IPS-20b (cell line): Measurements from ENCODE around the gene SPAAR.
"Not testable (repeated sequence)": the region's sequence is repeated elsewhere in the genome, so short reads cannot be mapped to it uniquely, and the experiment has no call there.

Source experiments
- H3K27ac ChIP-seq: one replicate; pipeline ENCODE4 v1.5.1; 2013; ENCODE audit warnings: low read length
- H3K27me3 ChIP-seq: 2 replicates; pipeline ENCODE4 v1.6.1; 2013; ENCODE audit warnings: mild to moderate bottlenecking, low read length, inconsistent platforms; ENCODE audit not compliant: insufficient read depth
- H3K36me3 ChIP-seq: 2 replicates; pipeline ENCODE4 v1.6.1; 2013; ENCODE audit warnings: low read depth, mild to moderate bottlenecking, inconsistent platforms, low read length, moderate library complexity; ENCODE audit not compliant: insufficient read depth
- H3K4me1 ChIP-seq: 2 replicates; pipeline ENCODE4 v1.6.1; 2013; ENCODE audit warnings: mild to moderate bottlenecking, control low read depth, inconsistent platforms, low read length, moderate library complexity; ENCODE audit not compliant: insufficient read depth
- H3K4me3 ChIP-seq: 2 replicates; pipeline ENCODE4 v1.5.1; 2013; ENCODE audit warnings: mild to moderate bottlenecking, low read length, inconsistent platforms
- H3K9ac ChIP-seq: 2 replicates; pipeline ENCODE4 v1.6.1; 2013; ENCODE audit warnings: low read depth, mild to moderate bottlenecking, inconsistent platforms, low read length, moderate library complexity
- H3K9me3 ChIP-seq: 2 replicates; pipeline ENCODE4 v1.6.1; 2013; ENCODE audit warnings: mild to moderate bottlenecking, low read depth, low read length, inconsistent platforms; ENCODE audit not compliant: insufficient read depth

The SPAAR gene

DNA sequence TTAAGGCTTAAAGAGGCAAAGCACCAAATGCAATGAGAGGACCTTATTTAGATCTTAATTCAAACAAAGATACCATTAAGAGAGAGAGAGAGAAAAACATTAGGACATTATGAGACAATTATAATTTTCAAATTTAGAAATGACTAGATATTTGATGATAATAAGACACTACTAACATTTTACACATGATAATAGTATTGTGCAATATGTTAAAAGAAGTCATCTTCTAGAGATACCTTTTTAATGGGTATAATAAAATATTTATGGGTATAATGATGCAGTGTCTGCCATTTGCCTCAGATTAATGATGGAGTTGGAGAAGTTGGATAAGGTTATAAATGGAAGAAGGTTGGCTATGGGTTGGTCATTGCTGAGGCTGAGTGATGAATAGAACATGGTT lies 21.2 kb downstream of the SPAAR start:
- Histone ChIP-seq H3K27me3 (peaks cover 7% of the 10 kb centered on the region; the same call in 1 of the 2 replicates), H3K27ac (no peak overlapping the region), H3K9ac (no peak overlapping the region), H3K9me3 (no peaks in the 10 kb centered on the region), H3K4me3 (no peak overlapping the region), H3K36me3 (no peaks in the 10 kb centered on the region), H3K4me1 (no peaks in the 10 kb centered on the region)

DNA sequence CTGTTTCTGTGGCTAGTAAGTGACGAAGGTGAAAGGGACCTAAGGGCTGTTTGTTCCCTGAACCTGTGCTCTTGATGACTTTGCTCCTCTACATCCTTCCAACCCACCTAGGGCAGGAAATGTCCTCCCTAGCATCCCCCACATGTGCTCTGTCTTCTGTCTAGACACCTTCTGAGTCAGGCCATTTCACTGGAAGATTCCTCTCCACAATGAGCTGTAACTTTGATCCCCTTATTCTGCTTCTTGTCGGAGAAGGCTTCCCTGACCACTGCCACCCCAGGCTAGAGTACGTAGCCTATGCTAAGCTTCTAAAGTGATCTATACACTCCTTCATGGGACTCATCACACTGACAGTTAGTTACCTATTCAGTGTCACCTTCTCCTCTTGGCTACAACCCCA lies 21.7 kb downstream of the SPAAR start:
- Histone ChIP-seq H3K4me1 (no peaks in the 10 kb centered on the region), H3K27ac (no peak overlapping the region), H3K27me3 (peaks cover 7% of the 10 kb centered on the region; the same call in 1 of the 2 replicates)

DNA sequence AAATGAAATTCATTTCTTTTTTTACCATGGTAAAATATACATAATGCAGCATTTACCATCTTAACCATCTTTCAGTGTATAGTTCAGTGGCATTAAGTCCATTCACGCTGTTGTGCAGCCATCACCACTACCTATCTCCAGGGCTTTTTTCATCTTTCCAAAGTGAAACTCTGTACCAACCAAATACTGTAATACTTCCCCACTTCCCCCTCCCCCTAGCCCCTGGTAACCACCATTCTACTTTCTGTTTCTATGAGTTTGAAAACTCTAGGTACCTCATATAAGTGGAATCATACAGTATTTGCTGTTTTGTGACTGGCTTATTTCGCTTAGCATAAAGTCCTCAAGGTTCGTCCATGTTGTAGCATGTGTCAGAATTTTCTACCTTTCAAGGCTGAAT lies 23.4 kb downstream of the SPAAR start:
- Histone ChIP-seq H3K4me3 (no peak overlapping the region), H3K36me3 (no peaks in the 10 kb centered on the region), H3K9ac (no peak overlapping the region), H3K27me3 (peaks cover 7% of the 10 kb centered on the region; the same call in 1 of the 2 replicates), H3K9me3 (no peaks in the 10 kb centered on the region), H3K27ac (no peak overlapping the region), H3K4me1 (no peaks in the 10 kb centered on the region)

More for the DNA sequence above, 21.7 kb downstream of the SPAAR start:
- H3K9ac ChIP-seq, result no peak overlapping the region
- no peaks in the 10 kb centered on the region for H3K9me3 ChIP-seq
- no peak overlapping the region for H3K4me3 ChIP-seq
- H3K36me3 ChIP-seq, result no peaks in the 10 kb centered on the region

DNA sequence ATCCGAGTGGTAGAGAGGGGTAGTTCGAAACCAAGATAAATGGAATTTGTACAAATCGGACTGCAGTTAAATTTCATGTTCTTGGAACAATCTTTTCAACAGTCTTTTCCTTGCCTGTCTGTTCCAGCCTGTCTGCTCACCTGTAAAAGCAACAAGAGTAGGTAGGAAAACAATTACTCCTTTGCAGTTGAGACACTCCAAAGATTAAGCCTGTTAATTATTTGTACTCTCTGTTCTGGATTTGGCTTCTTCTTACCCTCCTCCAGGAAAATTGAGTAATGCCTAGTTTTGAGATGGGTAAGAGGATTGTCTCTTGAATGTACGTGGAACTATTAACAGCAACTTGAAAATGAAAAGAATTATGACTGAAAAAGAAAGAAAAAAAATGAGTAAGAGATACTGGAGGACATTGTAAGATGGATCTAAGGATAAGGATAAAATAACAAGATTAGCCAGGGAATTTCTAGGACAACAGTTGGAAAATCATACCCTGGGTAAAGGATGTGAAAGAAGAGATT lies 24.3 kb downstream of the SPAAR start:
- H3K36me3 ChIP-seq, result no peaks in the 10 kb centered on the region
- H3K27ac ChIP-seq, result no peak overlapping the region
- no peak overlapping the region for H3K4me3 ChIP-seq
- H3K27me3 ChIP-seq, result peaks cover 7% of the 10 kb centered on the region; the same call in 1 of the 2 replicates
- no peak overlapping the region for H3K9ac ChIP-seq
- H3K9me3 ChIP-seq, result no peaks in the 10 kb centered on the region
- no peaks in the 10 kb centered on the region for H3K4me1 ChIP-seq

DNA sequence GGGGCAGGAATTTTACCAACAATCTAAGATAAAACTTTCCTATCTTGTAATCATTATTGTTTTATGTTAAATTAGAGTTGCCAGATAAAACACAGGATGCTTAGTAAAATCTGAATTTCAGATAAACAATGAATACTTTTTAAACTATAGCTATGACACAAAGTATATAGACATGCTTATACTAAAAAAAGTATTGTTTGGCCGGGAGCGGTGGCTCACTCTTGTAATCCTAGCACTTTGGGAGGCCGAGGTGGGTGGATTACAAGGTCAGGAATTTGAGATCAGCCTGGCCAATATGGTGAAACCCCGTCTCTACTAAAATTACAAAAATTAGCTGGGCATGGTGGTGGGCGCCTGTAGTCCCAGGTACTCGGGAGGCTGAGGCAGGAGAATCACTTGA lies 24.8 kb downstream of the SPAAR start:
- not testable (repeated sequence) for H3K9ac ChIP-seq, H3K4me1 ChIP-seq, H3K27me3 ChIP-seq, H3K36me3 ChIP-seq, H3K4me3 ChIP-seq, H3K27ac ChIP-seq, H3K9me3 ChIP-seq

DNA sequence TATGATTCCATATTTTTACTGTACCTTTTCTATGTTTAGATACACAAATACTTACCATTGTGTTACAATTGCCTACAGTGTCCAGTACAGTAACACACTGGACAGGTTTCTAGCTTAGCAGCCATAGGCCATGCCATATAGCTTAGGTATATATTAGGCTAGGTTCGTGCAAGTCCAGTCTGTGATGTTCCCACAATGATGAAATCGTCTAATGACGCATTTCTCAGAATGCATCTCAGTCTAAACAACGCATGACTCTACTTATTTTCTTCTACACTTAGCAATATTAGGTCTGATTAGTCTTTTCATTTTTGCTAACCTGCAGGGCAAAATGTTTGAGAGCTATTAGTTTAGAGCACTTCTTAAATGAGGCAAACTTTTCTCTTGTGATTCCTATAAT lies 26.0 kb downstream of the SPAAR start:
- Histone ChIP-seq H3K36me3 (no peaks in the 10 kb centered on the region), H3K9ac (no peak overlapping the region), H3K9me3 (no peaks in the 10 kb centered on the region), H3K4me1 (no peaks in the 10 kb centered on the region), H3K4me3 (no peak overlapping the region), H3K27me3 (peaks cover 6% of the 10 kb centered on the region; the same call in 1 of the 2 replicates), H3K27ac (no peak overlapping the region)

DNA sequence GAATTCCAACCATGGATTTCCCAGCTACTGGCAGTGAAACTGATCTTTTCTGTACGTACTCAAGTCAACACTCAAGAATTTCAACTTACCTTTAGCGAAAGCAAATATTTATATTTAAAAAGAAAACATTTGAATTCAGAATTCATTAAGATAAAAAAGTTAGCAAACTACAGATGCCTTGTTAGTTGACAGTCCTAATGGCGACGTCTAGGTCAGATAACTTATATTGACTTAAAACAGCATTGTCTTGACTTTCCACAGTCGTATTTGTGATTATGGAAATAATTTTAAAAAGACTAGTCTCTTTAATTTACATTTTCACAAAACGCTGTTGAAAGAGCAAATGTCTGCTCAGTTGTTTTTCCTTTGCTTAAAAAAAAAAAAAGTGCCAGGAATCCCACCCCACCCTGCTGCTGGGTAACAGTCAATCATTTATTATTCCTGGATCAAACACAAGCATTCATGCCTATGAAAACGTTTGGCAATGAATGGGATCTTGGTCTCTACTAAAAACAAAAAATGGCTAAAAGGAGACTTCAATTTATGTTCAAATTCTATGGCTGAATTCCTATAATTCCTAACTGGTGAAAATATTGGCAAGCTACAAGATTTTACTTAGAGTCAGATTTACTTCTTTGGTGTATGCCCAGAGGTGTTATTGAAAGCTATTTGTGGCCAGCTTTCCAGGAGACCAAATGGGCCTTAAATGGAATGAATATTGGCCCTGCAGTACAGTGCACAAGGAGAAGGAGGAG lies 26.6 kb downstream of the SPAAR start:
- Histone ChIP-seq H3K36me3 (no peaks in the 10 kb centered on the region), H3K9me3 (no peaks in the 10 kb centered on the region), H3K4me1 (no peaks in the 10 kb centered on the region), H3K27me3 (peaks cover 12% of the 10 kb centered on the region), H3K9ac (no peak overlapping the region), H3K27ac (no peak overlapping the region), H3K4me3 (no peak overlapping the region)

DNA sequence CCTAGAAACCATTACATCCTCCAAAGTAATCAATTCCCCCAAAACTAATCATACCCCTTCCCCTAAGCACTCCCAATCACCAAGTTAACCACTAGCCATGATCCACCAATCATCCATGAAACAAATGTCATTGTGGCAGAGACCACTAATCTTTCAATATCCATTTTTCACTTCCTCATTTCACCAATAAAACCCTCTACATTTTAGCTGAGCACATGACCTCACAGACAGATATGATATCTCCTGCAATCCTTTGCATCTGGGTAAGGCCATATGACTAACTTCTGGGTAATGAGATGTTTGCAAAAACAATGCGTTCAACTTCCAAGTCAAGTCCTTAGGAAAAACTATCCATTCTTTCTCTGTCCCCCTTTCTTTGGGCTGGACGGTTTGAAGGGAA lies 27.9 kb downstream of the SPAAR start:
- H3K9ac ChIP-seq, result no peak overlapping the region
- no peaks in the 10 kb centered on the region for H3K36me3 ChIP-seq
- H3K4me3 ChIP-seq, result no peak overlapping the region
- H3K27ac ChIP-seq, result no peak overlapping the region
- H3K27me3 ChIP-seq, result peaks cover 25% of the 10 kb centered on the region
- no peaks in the 10 kb centered on the region for H3K9me3 ChIP-seq
- no peaks in the 10 kb centered on the region for H3K4me1 ChIP-seq

DNA sequence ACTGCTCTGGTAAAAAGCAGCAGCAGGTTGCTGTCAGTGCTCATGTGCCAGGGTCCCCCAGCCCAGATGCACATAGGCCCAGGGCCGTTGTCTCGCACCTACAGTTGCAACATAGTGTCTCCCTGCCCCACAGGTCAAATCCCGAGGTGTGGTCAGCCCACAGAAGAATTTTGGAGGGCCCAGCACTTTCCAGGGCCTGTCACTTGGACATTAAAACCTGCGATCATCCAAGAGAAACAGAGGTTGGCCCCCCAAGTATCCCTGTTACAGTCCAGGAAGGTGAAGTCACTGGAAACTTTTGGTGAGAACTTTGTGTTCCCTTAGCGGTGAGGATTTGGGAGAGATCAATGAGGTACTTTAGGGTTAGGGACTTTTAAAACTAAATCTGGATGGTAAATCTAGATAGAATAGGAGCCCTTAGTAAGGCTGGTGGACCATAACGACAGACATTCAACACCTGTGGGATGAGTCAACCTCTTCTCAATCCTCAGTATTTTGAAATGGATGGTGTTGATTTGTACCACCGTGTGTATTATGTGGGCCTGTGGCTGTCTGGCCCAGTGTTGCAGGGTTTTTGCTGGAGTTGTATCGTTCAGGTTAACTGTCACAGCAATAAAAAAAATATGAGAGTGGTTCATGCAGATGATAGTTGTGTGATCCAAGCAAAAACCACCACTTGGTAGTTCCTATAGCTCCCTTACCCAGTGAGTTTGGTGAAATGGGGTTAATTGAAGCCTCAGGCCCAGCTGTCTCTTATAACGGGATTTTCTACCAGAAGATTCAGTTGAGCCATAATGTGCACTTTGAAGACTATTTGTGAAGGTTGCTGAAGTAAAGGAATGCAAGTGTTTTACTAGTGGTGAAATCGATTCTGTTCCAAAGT lies 29.4 kb downstream of the SPAAR start:
- Histone ChIP-seq H3K27ac (no peak overlapping the region), H3K27me3 (peaks cover 40% of the 10 kb centered on the region), H3K9ac (no peak overlapping the region), H3K4me3 (no peak overlapping the region), H3K4me1 (no peaks in the 10 kb centered on the region), H3K36me3 (no peaks in the 10 kb centered on the region), H3K9me3 (no peaks in the 10 kb centered on the region)

DNA sequence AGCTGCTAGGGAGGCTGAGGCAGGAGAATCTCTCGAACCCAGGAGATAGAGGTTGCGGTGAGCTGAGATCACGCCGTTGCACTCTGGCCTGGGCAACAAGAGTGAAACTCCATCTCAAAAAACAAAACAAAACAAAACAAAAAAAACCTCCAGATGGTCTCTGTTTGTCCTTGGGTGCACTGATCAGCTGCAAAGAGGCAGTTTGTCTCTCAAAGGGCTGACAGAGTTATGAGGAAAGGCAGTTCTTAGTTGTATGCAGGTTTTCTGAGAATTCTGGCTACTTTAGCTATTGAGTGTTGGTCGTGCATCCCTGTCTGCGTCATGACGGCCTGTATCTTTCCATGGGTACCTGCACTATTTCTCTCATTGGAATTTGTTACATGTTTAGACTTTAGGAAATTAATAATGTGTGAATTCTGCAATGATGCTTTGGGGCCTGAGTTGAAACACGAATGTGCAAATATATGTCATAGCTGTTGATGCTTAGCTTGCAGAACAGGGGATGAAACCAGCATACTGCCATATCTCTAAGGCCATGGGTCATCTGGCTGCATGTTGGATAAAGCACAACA lies 30.5 kb downstream of the SPAAR start:
- no peak overlapping the region for H3K4me3 ChIP-seq
- no peaks in the 10 kb centered on the region for H3K9me3 ChIP-seq
- H3K9ac ChIP-seq, result no peak overlapping the region
- no peaks in the 10 kb centered on the region for H3K4me1 ChIP-seq
- no peak overlapping the region for H3K27ac ChIP-seq
- H3K36me3 ChIP-seq, result no peaks in the 10 kb centered on the region
- H3K27me3 ChIP-seq, result peaks cover 51% of the 10 kb centered on the region

DNA sequence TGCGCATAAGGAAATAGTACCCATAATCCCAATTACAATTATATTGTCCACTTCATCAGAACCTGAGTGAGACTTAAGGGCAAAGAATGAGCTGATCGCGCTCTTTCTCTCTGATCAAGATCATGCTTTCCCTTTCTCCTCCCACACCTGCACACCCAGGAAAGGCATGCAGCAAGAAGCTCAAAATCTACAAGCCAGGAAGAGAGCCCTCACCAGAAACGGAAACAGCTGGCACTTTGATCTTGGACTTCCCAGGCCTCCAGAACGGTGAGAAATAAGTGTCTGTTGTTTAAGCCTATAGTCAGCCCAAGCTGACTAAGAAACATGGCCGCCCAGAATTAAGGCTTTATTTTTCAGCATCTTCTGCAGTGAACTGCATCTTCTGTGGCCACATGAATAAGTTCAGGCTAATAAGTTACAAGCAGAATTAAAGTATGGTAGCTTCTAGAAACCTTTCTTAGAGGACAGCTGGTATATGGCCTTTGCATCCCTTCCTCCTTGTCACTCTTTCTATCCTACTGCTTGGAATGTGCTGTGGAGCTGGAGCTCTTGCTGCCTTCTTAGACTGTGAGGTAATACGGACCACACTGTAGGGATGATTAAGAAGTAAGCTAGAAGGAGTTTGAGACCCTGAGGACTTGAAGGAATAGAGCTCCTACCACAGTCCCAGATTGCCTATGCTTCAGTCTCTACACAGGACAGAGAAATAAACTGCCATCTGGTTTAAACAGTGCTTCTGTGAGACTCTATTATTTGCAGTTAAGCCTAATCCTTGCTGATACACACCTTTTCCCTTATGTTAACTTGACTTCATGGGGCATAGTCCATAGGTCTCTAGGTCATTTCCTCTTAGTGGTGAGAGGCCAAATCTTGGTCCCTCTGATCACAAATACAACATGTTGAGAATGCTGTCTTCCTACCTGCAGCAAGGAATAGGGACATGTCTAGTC lies 31.4 kb downstream of the SPAAR start:
- Histone ChIP-seq H3K4me3 (no peak overlapping the region), H3K27ac (no peak overlapping the region), H3K9me3 (no peaks in the 10 kb centered on the region), H3K36me3 (no peaks in the 10 kb centered on the region), H3K4me1 (no peaks in the 10 kb centered on the region), H3K9ac (no peak overlapping the region), H3K27me3 (peaks cover 57% of the 10 kb centered on the region)
